NCI-H774 (cell line): ENCODE measurements around the gene BMI1.
"Not testable (repeated sequence)": the region's sequence is repeated elsewhere in the genome, so short reads cannot be mapped to it uniquely, and the experiment has no call there.

ENCODE experiments used
- DNase-seq: peaks from one replicate; lab custom pipeline; 2025; lab: John Stamatoyannopoulos, UW

The BMI1 gene

GRCh38 chr10:22320591-22321155 lies at the start of gene BMI1:
TSS of gene BMI1 (plus strand) at chr10:22321099. CDS start at chr10:22326450, 5,351 bp downstream.
- peak; percentile 68 for DNase-seq

GRCh38 chr10:22271786-22272185 lies 49.1 kb upstream of the BMI1 start:
- DNase-seq: no peak

GRCh38 chr10:22278441-22278782 lies 42.5 kb upstream of the BMI1 start:
- DNase-seq: no peak

GRCh38 chr10:22280078-22280477 lies 40.8 kb upstream of the BMI1 start:
- DNase-seq: no peak

GRCh38 chr10:22285130-22285529 lies 35.8 kb upstream of the BMI1 start:
- no peak for DNase-seq

- DNase-seq: no peak
Measured at GRCh38 chr10:22293747-22294404, 27.0 kb upstream of the BMI1 start.

GRCh38 chr10:22294694-22295093 lies 26.2 kb upstream of the BMI1 start:
- DNase-seq: no peak

- DNase-seq: no peak
Measured at GRCh38 chr10:22301193-22301592, 19.7 kb upstream of the BMI1 start.

GRCh38 chr10:22303461-22303860 lies 17.4 kb upstream of the BMI1 start:
- DNase-seq: no peak

GRCh38 chr10:22305721-22306120 lies 15.2 kb upstream of the BMI1 start:
- no peak for DNase-seq

- no peak for DNase-seq
Measured at GRCh38 chr10:22308390-22308789, 12.5 kb upstream of the BMI1 start.

- DNase-seq: no peak
Measured at GRCh38 chr10:22309180-22310000, 11.5 kb upstream of the BMI1 start.

- DNase-seq: not testable (repeated sequence)
Measured at GRCh38 chr10:22310012-22310411, 10.9 kb upstream of the BMI1 start.

GRCh38 chr10:22310928-22311327 lies 10.0 kb upstream of the BMI1 start:
- no peak for DNase-seq

GRCh38 chr10:22314852-22315251 lies 6.0 kb upstream of the BMI1 start:
- DNase-seq: no peak

- no peak for DNase-seq
Measured at GRCh38 chr10:22315455-22316285, 5.2 kb upstream of the BMI1 start.

GRCh38 chr10:22316286-22317075 lies 4.4 kb upstream of the BMI1 start, which contains the start of gene COMMD3:
TSS of gene COMMD3 (plus strand) at chr10:22316388. CDS start at chr10:22316418, 30 bp downstream.
- DNase-seq: peak; percentile 86

GRCh38 chr10:22317076-22317370 lies 3.9 kb upstream of the BMI1 start:
- no peak for DNase-seq

GRCh38 chr10:22317771-22318565 lies 2.9 kb upstream of the BMI1 start:
- no peak for DNase-seq

- DNase-seq: no peak
Measured at GRCh38 chr10:22318772-22319171, 2.1 kb upstream of the BMI1 start.

GRCh38 chr10:22319547-22319979 lies 1.3 kb upstream of the BMI1 start:
- no peak for DNase-seq
